ENCODE results near the gene SRM. TPM values are rescaled to one million over a fixed set of nuclear protein-coding genes. Genes with fewer than 3 reads are reported as not detected.
A peak's percentile ranks its signal among the peaks of the same experiment; 100 is the strongest.

SRM gene
- 15.7 and 33.2 TPM in 2 replicates for total RNA-seq (ENCODE audit: low replicate concordance)

DNA sequence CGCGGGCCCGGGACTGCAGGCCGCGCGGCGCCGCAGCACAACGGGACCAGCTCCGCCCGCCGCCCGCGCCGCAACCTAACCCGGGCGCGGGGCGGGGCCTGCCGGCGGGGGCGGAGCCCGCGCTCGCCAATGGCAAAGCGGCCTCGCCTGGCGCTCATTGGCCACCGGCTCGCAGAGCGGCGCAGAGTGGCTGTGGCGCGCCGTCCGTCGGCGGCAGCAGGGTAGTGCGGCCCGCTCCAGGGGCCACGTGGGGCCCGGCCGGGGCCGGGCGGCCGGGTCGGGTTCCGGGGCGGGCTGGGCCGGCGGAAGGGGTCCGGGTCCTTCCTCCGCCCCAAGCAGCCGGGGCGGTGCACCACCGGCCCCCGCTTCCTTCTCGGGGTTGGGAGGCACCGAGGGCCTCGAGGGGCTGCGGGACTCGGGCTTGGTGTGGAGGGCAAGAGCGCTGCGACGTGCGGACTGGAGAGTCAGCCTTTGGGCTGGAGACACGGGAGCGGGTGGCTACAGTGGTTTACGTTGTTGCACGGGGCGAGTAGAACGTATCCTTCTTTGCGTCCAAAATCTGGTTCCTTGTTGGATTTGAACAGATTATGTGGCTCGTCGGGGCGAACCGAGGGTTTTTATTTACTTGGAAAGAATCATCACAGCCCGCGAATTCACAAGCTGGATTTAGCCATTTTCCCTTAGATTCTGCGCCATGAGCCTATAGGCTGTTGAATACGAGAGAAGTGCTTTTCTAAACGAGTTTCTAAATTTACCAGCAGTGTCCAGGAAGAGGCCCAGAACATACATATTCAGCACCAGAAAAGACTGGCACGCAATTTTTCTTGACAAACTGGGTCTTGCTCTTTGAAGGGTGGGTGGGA lies at the start of gene SRM:
TSS of gene SRM (minus strand) at position 51 of the 863 bp plus-strand sequence. CDS start 75 bp downstream, outside the sequence.
- Mint-ChIP-seq H3K9me3 (no peaks in the 10 kb centered on the region), H3K27me3 (ENCODE audit: insufficient read depth, low read depth) (peaks cover 3% of the 10 kb centered on the region), H3K27ac (no peak within 1 kb of the TSS), H3K36me3 (peaks cover 8% of the 10 kb centered on the region), H3K4me3 (peak within 1 kb of the TSS; percentile 96), H3K4me1 (peaks cover 22% of the 10 kb centered on the region)
- Histone ChIP-seq H3K4me1 (peaks cover 14% of the 10 kb centered on the region), H3K27ac (no peak within 1 kb of the TSS), H3K36me3 (peaks cover 2% of the 10 kb centered on the region), H4K20me1 (ENCODE audit: low read depth) (peaks cover 18% of the 10 kb centered on the region), H3K4me3 (peak within 1 kb of the TSS; percentile 99), H3K27me3 (no peaks in the 10 kb centered on the region), H2AFZ (replicated peaks) (peak within 1 kb of the TSS; percentile 97), H3K9me3 (ENCODE audit: low read depth) (no peaks in the 10 kb centered on the region), H3K4me2 (peak within 1 kb of the TSS; percentile 99), H3K9ac (peak within 1 kb of the TSS; percentile 81), H3K79me2 (ENCODE audit: low read depth) (peaks cover 37% of the 10 kb centered on the region), H3F3A (ENCODE audit: low read depth) (peaks cover 32% of the 10 kb centered on the region)
- peak; percentile 98 for DNase-seq (ENCODE audit: low spot score)
- peak; percentile 36 for TF ChIP-seq CTCF (IDR thresholded peaks at IDR 0.05)
- TF ChIP-seq EZH2 (IDR thresholded peaks at IDR 0.05) = no peak

DNA sequence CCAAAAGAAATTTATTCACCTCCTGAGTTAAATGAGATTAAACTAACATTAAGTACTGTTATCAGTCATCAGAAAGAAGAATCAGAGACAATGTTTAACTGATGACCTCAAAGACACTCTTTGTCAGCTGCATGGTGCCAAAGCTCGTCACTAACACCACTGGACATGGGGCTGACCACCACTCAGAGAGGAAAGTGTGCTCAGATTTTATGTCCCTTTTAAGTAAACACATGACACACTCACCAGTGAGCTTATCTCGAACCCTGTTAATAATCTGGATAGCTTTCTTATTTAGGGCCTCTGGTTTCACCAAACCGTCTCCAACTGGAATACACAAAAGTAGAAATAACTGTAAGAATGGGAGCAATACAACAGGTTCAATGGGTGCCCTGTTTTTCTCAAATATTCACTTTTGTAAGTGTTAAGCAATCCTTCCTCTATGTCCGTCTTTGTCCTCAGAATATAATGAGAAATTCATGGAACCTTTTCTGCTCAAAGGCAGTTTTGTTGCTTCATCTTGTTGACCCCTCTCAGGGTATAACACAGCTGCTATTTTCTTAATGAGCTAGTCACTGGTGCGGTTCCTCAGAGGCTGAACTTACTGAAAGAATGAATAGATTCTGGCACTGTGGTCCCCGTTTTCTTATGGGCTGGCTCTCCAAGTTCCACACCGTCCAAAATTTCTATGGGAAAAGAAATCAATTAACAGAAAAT lies 49.4 kb upstream of the SRM start:
- Mint-ChIP-seq H3K4me3 (peak overlapping the region; percentile 35), H3K9me3 (no peaks in the 10 kb centered on the region), H3K27me3 (ENCODE audit: insufficient read depth, low read depth) (no peaks in the 10 kb centered on the region), H3K27ac (no peak overlapping the region), H3K4me1 (no peaks in the 10 kb centered on the region), H3K36me3 (peaks cover 19% of the 10 kb centered on the region)
- Histone ChIP-seq H3K79me2 (ENCODE audit: low read depth) (no peaks in the 10 kb centered on the region), H3K27ac (no peak overlapping the region), H3K4me3 (no peak overlapping the region), H3F3A (ENCODE audit: low read depth) (no peaks in the 10 kb centered on the region), H3K36me3 (peaks cover under 1% of the 10 kb centered on the region), H3K9me3 (ENCODE audit: low read depth) (no peaks in the 10 kb centered on the region), H3K9ac (no peak overlapping the region), H3K4me1 (no peaks in the 10 kb centered on the region), H3K4me2 (no peak overlapping the region), H2AFZ (replicated peaks) (no peak overlapping the region), H4K20me1 (ENCODE audit: low read depth) (no peaks in the 10 kb centered on the region), H3K27me3 (no peaks in the 10 kb centered on the region)
- DNase-seq (ENCODE audit: low spot score) = no peak
- TF ChIP-seq CTCF (IDR thresholded peaks at IDR 0.05) (no peak), EZH2 (IDR thresholded peaks at IDR 0.05) (no peak), EZH2phosphoT487 (IDR thresholded peaks at IDR 0.05) (no peak)

DNA sequence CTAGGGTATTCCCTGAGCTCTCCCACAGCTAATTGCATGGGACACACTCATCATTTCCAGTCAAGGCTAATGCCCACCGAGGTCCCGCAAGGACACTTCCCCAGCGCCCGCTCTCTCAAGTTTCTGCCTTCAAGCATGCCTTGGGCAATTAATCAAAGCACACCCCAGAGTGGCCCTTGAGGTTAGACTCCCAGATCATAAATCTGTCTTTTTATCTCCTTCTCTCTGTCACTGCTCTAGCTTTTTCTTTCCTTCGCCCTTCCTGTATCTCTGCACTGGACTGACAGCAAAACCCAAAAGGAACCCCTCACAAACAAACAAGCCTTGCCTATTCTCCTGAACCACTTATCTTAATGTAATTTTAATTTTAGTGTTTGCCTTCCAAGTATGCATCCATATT lies 47.8 kb upstream of the SRM start:
- Histone ChIP-seq H2AFZ (replicated peaks) (no peak overlapping the region), H3K4me2 (no peak overlapping the region), H3K79me2 (ENCODE audit: low read depth) (no peaks in the 10 kb centered on the region), H3K9ac (no peak overlapping the region), H3K36me3 (no peaks in the 10 kb centered on the region), H3K9me3 (ENCODE audit: low read depth) (no peaks in the 10 kb centered on the region), H3K4me1 (no peaks in the 10 kb centered on the region), H3K27ac (no peak overlapping the region), H3F3A (ENCODE audit: low read depth) (peaks cover 8% of the 10 kb centered on the region), H4K20me1 (ENCODE audit: low read depth) (no peaks in the 10 kb centered on the region), H3K27me3 (no peaks in the 10 kb centered on the region), H3K4me3 (no peak overlapping the region)
- Mint-ChIP-seq H3K4me3 (no peak overlapping the region), H3K4me1 (no peaks in the 10 kb centered on the region), H3K9me3 (no peaks in the 10 kb centered on the region), H3K36me3 (peaks cover 14% of the 10 kb centered on the region), H3K27me3 (ENCODE audit: insufficient read depth, low read depth) (no peaks in the 10 kb centered on the region), H3K27ac (no peak overlapping the region)
- DNase-seq (ENCODE audit: low spot score) = no peak
- no peak for TF ChIP-seq EZH2 (IDR thresholded peaks at IDR 0.05)
- TF ChIP-seq EZH2phosphoT487 (IDR thresholded peaks at IDR 0.05) = no peak
- TF ChIP-seq CTCF (IDR thresholded peaks at IDR 0.05) = no peak

Measured in neural progenitor cell (in vitro differentiated cells).